KG1 (cell line): Measurements from ENCODE around the gene HIP1R.

Experiments used
- DNase-seq: peaks from one replicate; lab custom pipeline; 2025; lab: John Stamatoyannopoulos, UW

The HIP1R gene

DNA sequence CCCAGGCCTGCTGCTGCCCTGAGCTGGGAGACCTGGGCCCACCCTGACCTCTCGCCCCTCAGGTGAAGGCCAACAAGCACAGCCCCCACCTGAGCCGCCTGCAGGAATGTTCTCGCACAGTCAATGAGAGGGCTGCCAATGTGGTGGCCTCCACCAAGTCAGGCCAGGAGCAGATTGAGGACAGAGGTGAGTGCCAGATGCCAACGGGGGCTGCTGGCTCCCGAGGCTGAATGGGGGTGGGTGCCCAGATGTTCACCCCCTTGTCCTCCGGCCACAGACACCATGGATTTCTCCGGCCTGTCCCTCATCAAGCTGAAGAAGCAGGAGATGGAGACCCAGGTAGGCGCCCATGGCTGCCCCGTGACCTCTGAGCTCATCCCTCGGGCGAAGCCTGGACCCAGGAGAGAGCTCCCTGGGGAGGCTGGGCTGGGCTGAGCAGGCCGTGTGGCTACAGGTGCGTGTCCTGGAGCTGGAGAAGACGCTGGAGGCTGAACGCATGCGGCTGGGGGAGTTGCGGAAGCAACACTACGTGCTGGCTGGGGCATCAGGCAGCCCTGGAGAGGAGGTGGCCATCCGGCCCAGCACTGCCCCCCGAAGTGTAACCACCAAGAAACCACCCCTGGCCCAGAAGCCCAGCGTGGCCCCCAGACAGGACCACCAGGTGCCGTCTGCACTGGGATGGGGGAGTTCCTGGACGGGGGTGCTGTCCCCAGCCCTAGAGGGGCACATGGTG is 25.8 kb downstream of the HIP1R start:
- DNase-seq = no peak

DNA sequence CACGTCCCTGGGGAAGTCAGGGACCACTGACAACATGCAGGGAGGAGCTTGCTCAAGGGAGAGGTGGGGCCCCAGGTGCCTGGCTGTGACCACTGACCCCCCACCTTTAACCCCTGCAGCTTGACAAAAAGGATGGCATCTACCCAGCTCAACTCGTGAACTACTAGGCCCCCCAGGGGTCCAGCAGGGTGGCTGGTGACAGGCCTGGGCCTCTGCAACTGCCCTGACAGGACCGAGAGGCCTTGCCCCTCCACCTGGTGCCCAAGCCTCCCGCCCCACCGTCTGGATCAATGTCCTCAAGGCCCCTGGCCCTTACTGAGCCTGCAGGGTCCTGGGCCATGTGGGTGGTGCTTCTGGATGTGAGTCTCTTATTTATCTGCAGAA is 26.3 kb downstream of the HIP1R start:
- no peak for DNase-seq

- no peak for DNase-seq
Observed at GRCh38 chr12:122862110-122862634, 26.9 kb downstream of the HIP1R start.

DNA sequence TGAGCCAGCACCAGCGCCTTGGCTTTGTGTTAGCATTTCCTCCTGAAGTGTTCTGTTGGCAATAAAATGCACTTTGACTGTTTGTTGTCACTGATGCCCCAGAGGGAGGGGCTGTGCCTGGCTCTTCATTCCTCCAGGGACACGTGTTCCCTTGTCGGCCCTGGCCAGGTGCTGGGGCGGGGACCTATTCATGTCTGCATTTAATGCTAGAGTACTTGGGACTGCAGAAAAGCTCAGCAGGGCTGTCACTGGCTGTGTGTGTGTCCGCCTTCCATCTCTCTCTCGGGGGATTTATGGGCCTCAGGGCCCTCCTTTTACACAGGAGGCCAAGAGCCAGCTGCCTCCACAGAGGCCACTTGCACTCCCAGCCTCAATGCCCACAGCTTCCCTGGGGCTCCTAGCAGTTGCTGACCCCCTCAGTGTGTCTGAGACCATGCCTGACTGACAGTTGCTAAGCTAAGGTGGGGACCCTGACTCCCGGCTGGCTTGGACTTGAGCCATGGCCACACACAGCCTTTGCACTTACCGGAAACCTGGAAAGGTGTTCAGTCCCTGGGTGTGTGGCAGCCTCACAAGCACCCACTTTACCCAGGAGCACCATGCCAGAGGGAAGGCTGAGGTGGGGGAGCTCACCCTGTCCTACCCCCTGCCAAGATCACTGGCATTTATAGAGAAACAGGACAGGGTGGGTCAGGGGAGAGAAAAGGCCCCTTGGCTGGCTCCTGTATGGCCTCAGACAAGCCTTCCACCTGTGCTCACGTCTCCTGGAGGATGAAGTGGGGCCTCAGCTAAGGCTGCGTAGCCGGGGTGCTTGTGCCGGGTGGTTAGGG is 27.8 kb downstream of the HIP1R start:
- DNase-seq = no peak

DNA sequence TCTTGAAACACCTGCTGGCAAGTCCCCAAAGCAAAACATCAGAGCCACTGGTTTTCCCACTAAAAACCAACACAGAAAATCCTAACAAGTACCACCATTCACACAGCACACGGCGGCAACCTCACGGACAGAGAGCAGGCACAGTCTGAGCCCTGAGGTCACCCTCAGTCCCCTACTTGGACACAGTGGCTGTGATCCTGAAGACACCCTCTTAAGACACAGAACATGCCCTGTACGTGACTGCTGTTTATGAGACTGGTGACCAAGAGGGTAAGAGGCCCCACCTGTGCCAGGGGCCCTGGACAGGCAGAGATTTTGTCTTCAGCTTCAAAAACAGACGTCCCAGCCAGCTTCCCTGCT is 29.6 kb downstream of the HIP1R start:
- no peak for DNase-seq

DNA sequence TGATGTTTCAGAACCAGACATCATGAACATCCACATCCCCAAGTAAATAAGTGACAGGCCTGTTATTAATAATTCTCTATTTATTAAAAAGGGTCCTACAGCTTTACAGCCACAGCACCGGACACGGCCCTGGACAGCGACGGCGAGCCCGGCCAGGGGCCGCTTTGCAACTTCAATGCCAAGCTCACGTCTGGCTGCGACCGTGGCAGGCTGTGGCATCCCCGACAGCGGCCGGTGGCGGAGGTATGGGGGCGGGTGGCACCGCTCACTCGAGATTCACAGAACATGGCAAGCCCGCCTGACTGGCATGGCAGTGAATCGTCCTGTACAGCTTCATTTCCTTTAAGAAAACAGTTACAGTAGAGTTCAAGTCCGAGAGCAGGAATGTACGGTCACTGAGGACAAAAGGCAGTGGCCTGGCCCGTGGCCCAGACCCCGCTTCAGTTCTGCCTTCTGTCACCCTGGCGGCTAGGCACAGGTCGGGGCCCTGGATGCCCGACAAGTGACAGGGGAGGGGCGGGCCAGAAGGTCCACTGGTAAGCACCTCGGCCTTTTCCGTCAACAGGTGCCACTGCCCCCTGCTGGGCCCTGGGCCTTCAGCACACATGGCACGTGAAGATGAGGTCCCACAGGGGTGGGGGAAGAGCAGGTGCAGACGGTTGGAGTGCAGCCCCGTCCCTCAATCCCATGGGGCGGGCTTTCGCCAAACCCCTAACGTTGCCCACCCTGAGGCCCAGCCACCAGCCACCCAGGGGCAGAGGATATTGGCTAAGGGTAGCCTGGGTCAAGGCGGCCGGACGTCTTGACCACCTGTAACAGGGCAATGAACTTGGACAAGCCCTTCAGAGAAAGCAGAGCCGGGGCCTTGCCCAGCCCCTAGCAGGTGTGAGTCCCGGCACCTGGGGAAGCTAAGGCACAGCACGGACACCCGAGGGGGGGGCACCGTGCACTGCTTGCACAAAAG is 30.3 kb downstream of the HIP1R start:
- no peak for DNase-seq

DNA sequence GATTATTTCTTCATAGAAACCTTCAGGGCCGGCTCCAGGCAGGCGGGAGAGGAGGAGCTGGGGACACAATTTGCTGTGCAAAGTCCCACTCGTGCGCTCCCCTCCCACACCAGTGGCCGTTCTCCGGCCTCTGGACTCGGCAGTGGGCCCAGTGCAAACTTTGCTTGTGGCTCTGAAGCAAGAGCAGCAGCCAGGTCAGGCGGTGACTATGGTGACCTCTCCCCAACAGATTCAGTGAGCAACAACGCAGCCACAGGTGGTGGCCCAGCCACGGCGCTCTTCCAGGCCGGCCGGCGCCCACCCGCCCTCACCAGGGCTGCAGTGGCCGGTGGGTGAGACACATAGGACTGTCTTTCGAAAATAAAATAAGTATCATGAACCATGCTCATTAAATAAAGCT is 31.1 kb downstream of the HIP1R start:
- no peak for DNase-seq

DNA sequence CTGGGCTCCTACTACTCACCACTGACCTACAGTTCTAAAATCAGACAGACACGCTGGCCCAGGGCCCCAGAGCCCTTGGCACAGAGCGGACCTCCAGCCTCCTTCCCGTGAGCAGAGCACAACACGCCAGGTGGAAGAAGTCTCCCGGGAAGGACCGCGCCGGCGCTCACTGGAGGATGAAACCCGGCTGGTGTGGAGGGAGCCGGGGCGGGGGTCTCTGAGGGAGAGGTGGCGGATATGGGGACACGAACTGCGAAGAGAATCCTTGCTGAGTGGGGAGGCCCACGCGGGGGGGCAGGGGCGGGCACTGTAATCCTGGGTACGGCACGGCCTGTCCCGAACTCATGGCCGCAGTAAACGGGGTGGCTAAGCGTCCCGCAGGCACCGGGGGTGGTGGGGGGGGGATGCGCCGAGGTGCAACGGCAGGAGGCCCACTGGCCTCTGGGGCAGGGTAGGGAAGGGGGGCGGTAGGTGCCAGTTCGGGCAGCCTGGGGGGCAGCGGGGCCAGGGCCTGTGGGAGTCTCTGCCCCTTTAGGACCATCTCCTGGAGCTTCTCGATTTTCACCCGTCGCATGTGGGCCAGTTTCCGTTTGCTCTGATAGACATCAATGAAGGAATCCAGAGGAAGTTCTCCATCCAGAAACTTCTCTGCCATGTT is 31.8 kb downstream of the HIP1R start:
- no peak for DNase-seq

DNA sequence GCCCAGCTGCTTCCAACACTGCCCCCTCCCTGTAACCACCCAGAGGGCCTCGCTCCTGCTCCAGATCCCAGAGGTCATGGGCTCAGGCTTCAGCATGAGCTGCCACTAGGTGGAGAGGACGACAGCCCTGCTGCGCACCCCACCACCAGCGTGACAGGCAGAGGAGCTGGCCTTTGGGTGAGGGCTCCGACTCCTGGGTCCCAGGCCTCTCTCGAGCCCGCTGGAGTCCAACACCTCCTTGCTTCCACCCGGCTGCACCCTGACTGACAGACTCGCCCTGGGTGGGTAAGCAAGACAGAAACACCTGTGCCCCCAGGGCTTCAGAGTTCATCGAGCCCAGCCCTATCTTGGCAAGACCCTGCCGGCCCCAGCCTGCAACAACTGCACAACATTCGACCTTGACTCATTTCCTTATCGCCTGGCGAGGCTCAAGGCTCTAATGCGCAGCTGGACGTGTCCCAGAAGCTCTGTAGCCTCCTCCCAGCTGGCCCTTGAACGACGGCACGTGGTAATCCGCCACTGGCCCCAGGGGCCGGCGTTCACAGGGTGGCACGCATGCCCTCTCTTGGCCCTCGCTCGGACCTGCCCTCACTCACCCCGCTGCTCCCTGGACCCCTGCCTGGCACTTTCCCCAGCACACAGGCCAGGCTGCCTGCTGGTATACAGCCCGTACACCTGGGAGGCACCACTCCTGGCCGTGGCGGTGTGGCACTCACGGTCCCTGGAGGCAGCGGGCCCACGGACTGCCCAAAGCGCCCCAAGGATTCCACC is 32.6 kb downstream of the HIP1R start:
- no peak for DNase-seq

DNA sequence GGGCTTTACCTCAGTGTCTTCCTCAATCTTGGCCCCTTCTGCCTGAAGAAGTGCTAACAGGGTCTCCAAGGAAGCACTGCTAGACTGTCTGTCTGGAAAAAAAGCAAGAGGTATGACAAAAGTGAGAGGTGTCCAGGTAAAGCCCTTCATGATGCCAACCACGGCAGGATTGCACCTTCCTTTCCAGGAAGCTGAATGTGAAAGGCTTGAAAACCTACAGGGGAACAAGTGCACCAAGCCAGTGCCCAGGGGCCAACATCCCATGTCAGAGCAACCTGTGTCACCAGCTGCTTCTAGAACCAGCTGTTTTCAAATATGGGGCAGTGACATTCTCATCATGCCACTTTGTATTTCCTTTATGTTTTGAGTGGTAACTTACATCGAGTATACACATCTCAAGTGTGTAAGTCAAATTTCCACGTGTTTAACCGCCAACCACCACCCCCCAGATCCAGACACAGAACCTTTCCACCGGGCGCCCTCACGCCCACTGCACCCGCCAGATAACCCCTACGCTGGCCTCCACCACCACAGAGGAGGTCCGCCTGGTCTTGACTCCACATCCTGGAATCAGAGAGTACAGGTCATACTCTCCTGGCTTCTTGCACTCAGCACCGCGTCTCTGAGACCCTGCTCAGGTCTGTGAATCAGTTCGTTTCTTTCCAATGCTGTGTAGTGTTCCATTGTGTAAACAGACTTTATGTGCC is 33.4 kb downstream of the HIP1R start:
- no peak for DNase-seq

GRCh38 chr12:122869207-122869973 is 34.1 kb downstream of the HIP1R start:
- no peak for DNase-seq

- DNase-seq = no peak
Observed at GRCh38 chr12:122870163-122870842, 35.0 kb downstream of the HIP1R start.

GRCh38 chr12:122870867-122871664 is 35.8 kb downstream of the HIP1R start:
- DNase-seq = no peak

DNA sequence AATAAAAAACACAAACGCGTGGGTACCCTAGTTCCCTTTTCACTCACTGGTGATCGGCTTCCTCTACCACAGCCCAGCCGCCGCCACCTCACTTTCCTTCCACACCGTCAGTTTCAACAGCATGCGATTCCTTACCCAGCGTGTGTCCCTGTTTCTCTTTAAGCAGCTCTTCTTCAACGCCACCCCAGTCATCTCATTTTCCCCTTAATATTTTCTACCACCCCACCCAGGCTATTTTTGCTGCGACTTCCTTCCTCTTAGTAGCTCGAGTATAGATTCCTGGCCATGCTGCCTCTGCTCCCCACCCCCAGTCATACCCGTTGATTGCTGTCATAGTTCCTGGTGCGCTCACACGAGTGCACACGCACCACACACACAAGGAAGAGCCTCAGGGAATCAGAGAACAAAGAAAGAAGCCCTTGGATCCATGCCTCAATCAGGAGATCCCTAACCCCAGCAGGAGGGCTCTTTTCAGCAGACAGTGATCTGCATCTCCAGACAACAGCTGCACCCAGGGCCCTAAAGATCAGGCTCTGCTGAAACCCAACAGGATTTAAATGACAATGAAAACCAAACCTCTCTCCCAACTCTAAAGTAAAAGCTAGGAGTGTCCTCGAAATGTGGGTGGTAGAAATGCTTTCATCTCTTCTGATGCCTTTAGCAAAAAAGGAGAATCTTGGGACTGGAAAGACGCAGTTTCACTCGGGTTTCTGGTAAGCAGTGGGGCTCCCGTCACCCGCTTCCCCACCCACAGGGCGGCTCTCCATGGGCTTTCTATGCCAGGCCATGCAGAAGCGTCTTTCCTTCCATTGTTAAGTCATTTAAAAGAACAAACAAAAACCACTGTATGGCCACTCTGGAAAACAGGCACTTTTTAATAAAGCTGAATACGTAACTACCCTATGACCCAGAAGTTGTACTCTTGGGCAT is 36.9 kb downstream of the HIP1R start:
- peak; percentile 84 for DNase-seq

DNA sequence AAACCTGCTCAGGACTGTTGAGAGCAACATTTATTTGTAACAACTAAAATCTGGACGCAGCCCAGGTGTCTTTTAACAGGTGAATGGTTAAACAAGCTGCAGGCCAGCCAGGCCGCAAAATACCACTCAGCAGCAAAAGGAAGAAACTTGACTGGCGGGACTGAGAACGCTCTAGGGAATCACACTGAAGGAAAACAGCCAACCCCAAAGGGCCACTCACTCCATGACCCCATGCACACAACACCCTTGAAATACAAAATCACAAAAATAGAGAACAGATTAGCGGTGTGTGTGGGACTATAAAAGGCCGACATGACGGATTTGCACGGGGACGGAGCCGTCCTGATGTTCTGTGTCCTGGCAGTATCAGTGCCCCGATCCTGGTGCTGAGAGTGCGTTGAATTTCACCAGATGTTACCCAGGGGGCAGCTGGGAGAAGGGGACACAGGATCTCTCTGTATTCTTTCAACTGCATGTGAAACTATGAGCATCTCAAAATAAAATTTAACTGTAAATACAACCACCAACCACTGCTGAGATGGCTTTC is 37.6 kb downstream of the HIP1R start:
- DNase-seq = no peak

GRCh38 chr12:122873540-122873939 is 38.3 kb downstream of the HIP1R start:
- DNase-seq = no peak

GRCh38 chr12:122874081-122874480 is 38.8 kb downstream of the HIP1R start:
- DNase-seq = no peak
